Thyroid gland (tissue), 4 donors: ENCODE data around the gene ATOSA. TPM values are rescaled to one million over a fixed set of nuclear protein-coding genes. Genes with fewer than 3 reads are reported as not detected.

Experiments
- DNase-seq, 2 donors: peaks; one replicate each; pipeline ENCODE4 v3.0.0-alpha.2; 2019
- H3K27ac ChIP-seq, 3 donors: fragments of 200-600 bp; sonication (generic); 1 replicate in 2 of 3; 2 replicates in 1 of 3; pipeline ENCODE4 v1.5.1; 2016 to 2019; ENCODE audit warnings: mild to moderate bottlenecking in 1 of 3, moderate library complexity in 1 of 3
- H3K27me3 ChIP-seq: fragments of 200-600 bp; sonication (generic); one replicate; pipeline ENCODE4 v1.5.1; 2019
- H3K36me3 ChIP-seq, 2 donors: fragments of 200-600 bp; sonication (generic); one replicate each; pipeline ENCODE4 v1.5.1; 2016 to 2019
- H3K4me1 ChIP-seq, 2 donors: fragments of 200-600 bp; sonication (generic); one replicate each; pipeline ENCODE4 v1.5.1; 2017 to 2019
- H3K4me3 ChIP-seq, 3 donors: fragments of 200-600 bp; sonication (generic); replicated peaks in 1 of 3; 1 replicate in 2 of 3; 2 replicates in 1 of 3; pipeline ENCODE4 v1.5.1; 2016; ENCODE audit warnings: mild to moderate bottlenecking in 1 of 3
- H3K9me3 ChIP-seq: fragments of 200-600 bp; sonication (generic); one replicate; pipeline ENCODE4 v1.5.1; 2017
- POLR2A ChIP-seq, 2 donors: fragments of 450-650 bp; IDR thresholded peaks; one replicate each; pipeline ENCODE4 v1.6.1; 2017; ENCODE audit warnings: antibody characterized with exemption in 2 of 2, mild to moderate bottlenecking in 2 of 2, moderate library complexity in 1 of 2
- WGBS, 2 donors: methylation state at CpG; one replicate each; pipeline ENCODE4 v1.1.5; 2017; 5-methylcytosine and 5-hydroxymethylcytosine counted together
- intact Hi-C: fragments of 100-400 bp; cut with DNase I; formaldehyde crosslinking; loops from one replicate; pipeline ENCODE4 v1.15.1; 2023
- total RNA-seq, 4 donors: library from RNA; depleted of rRNA; stranded (reverse); fragments of >200 nt; gene quantifications; one replicate each; pipeline ENCODE4 v1.2.3, GENCODE V29; 2016
- TF ChIP-seq, protein P1 (sequence below), 6 experiments: fragments of 200-600 bp in 3 of 6; fragments of 450-650 bp in 3 of 6; sonication (generic) in 3 of 6; IDR thresholded peaks; one replicate each; pipeline ENCODE4 v1.5.1; 2016 to 2019; ENCODE audit warnings: antibody characterized with exemption in 6 of 6, mild to moderate bottlenecking in 2 of 6, inconsistent platforms in 1 of 6, moderate library complexity in 1 of 6

The ATOSA gene
- total RNA-seq, 4 donors from 2014 or later: 88.7 to 164 (median 117) TPM

DNA sequence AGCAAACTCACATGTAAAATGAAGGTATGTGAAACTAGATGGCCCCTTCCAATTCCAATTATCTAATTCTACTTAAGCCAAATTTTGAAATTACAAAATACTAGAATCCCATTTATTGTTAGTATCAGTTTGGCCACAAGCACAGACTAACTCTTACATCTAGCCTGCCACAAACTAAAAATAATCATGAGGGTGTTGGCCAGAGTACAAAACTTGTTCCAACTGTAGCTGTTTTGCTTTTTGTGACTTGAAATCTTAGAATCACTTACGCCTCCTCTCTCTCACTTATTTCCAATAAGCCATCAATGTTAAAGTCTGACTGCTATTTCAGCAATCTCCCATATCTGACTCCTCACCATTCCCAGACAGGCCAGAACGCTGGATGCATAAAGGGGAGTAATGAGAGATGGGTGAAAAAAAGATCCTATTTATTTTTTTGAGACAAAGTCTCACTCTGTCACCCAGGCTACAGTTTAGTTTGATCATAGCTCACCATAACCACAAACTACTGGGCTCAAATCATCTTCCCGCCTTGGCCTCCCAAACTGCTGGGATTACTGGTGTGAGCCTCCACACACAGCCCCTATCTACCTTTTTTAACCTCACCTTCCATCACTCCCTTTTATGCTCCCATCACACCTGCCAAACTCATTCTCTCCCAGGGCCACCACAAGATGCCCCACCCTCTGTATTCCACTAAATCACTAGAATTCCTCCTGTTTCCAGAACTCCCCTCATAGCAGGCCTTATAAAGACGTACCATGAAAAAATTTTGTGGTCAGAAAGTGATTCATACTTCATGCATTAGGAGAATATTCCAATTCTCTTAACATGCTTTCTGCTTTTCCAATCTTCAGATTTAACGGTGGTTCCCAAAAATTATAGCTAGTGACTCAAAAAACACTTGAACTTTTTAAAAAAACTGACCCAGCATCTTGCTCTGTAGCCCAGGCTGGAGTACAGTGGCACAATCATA, 36.5 kb downstream of the ATOSA start:
- intact Hi-C loops: no loop called here
- peak overlapping the region in 1 of 3 donors; percentile 31 for H3K27ac ChIP-seq
- no peaks in the 10 kb centered on the region for H3K9me3 ChIP-seq
- WGBS, 2 donors: 74 to 81% methylated on average over 5 of the region's 5 CpGs
- H3K4me1 ChIP-seq: peaks cover 12 to 15% of the 10 kb centered on the region in 2 donors
- H3K4me3 ChIP-seq: no peak overlapping the region
- no peak for DNase-seq
- H3K36me3 ChIP-seq: peaks cover 0 to 6% of the 10 kb centered on the region in 2 donors
- TF ChIP-seq, protein P1, sequence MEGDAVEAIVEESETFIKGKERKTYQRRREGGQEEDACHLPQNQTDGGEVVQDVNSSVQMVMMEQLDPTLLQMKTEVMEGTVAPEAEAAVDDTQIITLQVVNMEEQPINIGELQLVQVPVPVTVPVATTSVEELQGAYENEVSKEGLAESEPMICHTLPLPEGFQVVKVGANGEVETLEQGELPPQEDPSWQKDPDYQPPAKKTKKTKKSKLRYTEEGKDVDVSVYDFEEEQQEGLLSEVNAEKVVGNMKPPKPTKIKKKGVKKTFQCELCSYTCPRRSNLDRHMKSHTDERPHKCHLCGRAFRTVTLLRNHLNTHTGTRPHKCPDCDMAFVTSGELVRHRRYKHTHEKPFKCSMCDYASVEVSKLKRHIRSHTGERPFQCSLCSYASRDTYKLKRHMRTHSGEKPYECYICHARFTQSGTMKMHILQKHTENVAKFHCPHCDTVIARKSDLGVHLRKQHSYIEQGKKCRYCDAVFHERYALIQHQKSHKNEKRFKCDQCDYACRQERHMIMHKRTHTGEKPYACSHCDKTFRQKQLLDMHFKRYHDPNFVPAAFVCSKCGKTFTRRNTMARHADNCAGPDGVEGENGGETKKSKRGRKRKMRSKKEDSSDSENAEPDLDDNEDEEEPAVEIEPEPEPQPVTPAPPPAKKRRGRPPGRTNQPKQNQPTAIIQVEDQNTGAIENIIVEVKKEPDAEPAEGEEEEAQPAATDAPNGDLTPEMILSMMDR (IDR thresholded peaks at IDR 0.05): no peak
- no peak for TF ChIP-seq POLR2A (IDR thresholded peaks at IDR 0.05)
- H3K27me3 ChIP-seq: no peaks in the 10 kb centered on the region

DNA sequence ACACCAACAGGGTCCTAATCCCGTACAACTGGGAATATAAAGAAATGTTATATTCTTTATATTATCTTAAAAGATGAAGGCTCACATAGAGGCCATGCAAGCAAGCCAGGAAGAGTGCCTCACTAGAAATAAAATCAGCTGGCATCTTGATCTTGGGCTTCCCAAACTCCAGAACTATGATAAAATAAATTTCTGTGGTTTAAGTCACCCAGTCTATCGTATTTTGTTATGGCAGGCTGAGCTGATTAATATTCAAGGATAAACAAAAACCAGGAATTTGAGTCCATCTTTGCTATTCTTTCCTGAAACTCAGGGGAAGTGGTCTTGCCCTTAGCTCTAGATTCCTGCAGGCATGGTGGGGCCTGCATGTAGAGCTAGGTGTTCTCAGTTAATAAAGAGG, 42.7 kb downstream of the ATOSA start:
- no peaks in the 10 kb centered on the region for H3K9me3 ChIP-seq
- H3K27me3 ChIP-seq: no peaks in the 10 kb centered on the region
- no peak for DNase-seq
- peaks cover 0 to 4% of the 10 kb centered on the region in 2 donors for H3K4me1 ChIP-seq
- H3K27ac ChIP-seq: no peak overlapping the region
- TF ChIP-seq, protein P1 (IDR thresholded peaks at IDR 0.05): no peak
- TF ChIP-seq POLR2A (IDR thresholded peaks at IDR 0.05): no peak
- intact Hi-C loops: no loop called here
- H3K36me3 ChIP-seq: peaks cover 6 to 9% of the 10 kb centered on the region in 2 donors
- WGBS, 2 donors: 94 to 98% methylated on average over 2 of the region's 2 CpGs
- no peak overlapping the region for H3K4me3 ChIP-seq

DNA sequence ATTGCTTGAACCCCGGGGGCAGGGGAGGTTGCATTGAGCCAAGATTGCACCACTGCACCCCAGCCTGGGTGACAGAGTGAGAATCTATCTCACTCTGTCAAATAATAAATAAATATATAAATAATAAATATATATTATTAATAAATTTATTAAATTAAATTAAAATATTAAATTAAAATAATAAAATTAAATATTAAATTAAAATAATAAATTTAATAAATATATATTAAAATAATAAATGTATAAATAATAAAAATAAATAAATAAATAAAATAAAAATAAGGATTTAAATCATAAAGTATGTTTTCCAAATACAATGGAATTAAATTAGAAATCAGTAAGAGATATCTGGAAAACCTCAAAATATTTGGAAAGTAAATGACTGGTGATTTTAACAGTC, 43.3 kb downstream of the ATOSA start:
- intact Hi-C loops: no loop called here
- Histone ChIP-seq H3K36me3 (peaks cover 1 to 9% of the 10 kb centered on the region in 2 donors), H3K9me3 (no peaks in the 10 kb centered on the region), H3K27me3 (no peaks in the 10 kb centered on the region), H3K4me3 (no peak overlapping the region), H3K4me1 (peaks cover 0 to 4% of the 10 kb centered on the region in 2 donors), H3K27ac (no peak overlapping the region)
- 96 to 100% methylated on average over 1 of the region's 1 CpG for WGBS, 2 donors
- no peak for DNase-seq
- TF ChIP-seq, protein P1 (IDR thresholded peaks at IDR 0.05): no peak
- TF ChIP-seq POLR2A (IDR thresholded peaks at IDR 0.05): no peak

Other genes starting within 250 kb of the ATOSA start
- gene MYO5A, start 150.5 kb downstream of the ATOSA start, total RNA-seq: 10 to 100 TPM; 23.3 to 44.1 (median 34.7) TPM
- 100 to 1,000 TPM; 148 to 221 (median 202) TPM for gene ARPP19, start 110.4 kb downstream of the ATOSA start, total RNA-seq
- gene ONECUT1, start 110.9 kb upstream of the ATOSA start, total RNA-seq: not detected